ENCODE results near the gene MAPRE2.

The MAPRE2 gene

GRCh38 chr18:35085450-35086380, 44.5 kb downstream of the MAPRE2 start:
- TF ChIP-seq GATA2 (IDR thresholded peaks at IDR 0.05; ENCODE audit: low read depth, low read length) = peak; percentile 52; the same call in 1 of the 2 replicates
- peak; percentile 77 for TF ChIP-seq GATA3 (IDR thresholded peaks at IDR 0.05; ENCODE audit: low read depth, low read length)

DNA sequence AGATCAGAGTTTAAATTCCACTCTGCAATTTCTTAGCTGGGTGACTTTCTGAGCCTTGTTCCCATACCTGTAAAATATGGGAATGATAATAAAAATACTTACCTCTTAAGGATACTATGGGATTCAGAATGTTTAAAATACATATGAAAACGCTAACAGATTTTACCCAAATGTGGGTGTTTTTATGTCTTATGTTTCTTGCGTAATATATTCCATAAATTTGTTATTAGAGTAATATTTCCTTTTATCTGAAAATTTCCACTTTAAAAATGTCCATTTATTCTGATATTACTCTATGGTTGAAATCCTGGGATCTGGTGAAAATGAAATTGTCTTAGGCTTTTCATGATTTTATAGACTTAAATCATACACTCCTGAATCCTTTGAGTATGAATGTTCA, 45.5 kb downstream of the MAPRE2 start:
- TF ChIP-seq GATA2 (IDR thresholded peaks at IDR 0.05; ENCODE audit: low read depth, low read length) (no peak), GATA3 (IDR thresholded peaks at IDR 0.05; ENCODE audit: low read depth, low read length) (no peak)

DNA sequence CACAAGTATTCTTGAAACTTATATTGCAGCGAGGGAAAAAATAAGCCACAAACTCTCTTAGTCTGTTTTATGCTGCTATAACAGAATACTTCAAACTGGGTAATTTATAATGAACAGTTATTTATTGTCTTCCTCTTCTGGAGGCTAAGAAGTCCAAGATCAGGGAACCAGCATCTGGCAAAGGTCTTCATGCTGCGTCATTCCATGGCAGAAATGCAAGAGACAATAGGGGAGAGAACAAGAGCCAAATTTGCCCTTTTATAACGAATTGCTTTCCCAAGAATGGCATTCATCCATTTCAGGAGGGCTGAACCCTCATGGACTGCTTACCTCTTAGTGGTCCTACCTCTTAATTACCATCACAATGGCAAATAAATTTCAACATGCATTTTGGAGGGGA, 46.5 kb downstream of the MAPRE2 start:
- TF ChIP-seq GATA2 (IDR thresholded peaks at IDR 0.05; ENCODE audit: low read depth, low read length) (no peak), GATA3 (IDR thresholded peaks at IDR 0.05; ENCODE audit: low read depth, low read length) (no peak)

- TF ChIP-seq GATA3 (IDR thresholded peaks at IDR 0.05; ENCODE audit: low read depth, low read length) (no peak), GATA2 (IDR thresholded peaks at IDR 0.05; ENCODE audit: low read depth, low read length) (no peak)
Observed at GRCh38 chr18:35088921-35089320, 47.7 kb downstream of the MAPRE2 start.

DNA sequence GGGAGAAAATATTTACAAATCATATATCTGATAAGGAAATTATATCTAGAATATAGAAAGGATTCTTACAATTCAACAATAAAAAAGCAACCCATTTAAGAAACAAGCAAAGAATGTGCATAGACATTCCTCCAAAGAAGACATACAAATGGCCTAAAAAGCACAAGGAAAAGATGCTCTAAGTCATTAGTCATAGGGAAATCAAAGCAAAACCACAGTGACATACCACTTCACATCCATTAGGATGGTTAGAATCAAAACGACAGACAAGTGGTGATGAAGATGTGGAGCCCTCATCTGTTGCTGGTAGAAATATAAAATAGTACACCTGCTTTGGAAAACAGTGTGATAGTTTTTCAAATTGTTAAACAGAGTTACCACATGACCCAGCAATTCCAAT, 48.2 kb downstream of the MAPRE2 start:
- TF ChIP-seq GATA2 (IDR thresholded peaks at IDR 0.05; ENCODE audit: low read depth, low read length) = no peak
- TF ChIP-seq GATA3 (IDR thresholded peaks at IDR 0.05; ENCODE audit: low read depth, low read length) = no peak

DNA sequence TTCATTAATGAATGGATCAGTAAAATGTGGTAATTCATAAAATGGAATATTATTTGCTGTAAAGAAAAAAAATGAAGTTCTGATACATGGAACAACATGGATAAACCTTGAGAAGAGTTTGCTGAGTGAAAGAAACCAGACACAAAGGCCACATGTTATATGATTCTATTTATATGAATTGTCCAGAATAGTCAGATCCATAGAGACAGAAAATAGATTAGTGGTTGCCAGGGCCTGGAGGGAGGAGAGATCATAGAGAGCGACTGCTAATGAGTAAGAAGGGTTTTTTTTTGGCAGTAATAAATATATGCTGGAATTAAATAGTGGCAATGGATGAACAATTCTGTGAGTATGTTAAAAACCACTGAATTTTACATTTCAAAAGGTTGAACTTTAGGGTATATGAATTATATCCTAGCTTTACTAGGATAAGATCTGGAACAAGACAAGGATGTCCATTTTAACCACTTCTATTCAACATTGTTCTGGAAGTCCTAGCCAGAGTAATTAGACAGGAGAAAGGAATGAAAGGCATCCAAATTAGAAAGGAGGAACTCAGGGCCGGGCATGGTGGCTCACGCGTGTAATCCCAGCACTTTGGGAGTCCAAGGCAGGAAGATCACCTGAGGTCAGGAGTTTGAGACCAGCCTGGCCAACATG, 48.8 kb downstream of the MAPRE2 start:
- TF ChIP-seq GATA3 (IDR thresholded peaks at IDR 0.05; ENCODE audit: low read depth, low read length) (no peak), GATA2 (IDR thresholded peaks at IDR 0.05; ENCODE audit: low read depth, low read length) (no peak)

DNA sequence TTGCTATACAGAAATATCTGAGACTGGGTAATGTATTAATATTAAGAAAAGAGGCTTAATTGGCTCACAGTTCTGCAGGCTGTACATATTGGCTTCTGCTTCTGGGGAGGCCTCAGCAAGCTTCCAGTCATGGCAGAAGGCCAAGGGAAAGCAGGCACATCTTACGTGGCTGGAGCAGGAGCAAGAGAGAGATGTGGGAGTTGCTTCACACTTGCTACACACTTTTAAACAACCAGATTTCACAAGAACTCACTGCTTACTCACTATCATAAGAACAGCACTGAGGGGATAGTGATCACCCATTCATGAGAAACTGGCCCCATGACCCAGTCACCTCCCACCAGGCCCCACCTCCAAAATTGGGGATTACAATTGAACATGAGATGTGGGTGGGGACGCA, 50.6 kb downstream of the MAPRE2 start:
- no peak for TF ChIP-seq GATA2 (IDR thresholded peaks at IDR 0.05; ENCODE audit: low read depth, low read length)
- no peak for TF ChIP-seq GATA3 (IDR thresholded peaks at IDR 0.05; ENCODE audit: low read depth, low read length)

GRCh38 chr18:35095983-35096676, 54.9 kb downstream of the MAPRE2 start:
- TF ChIP-seq GATA2 (IDR thresholded peaks at IDR 0.05; ENCODE audit: low read depth, low read length) = no peak
- no peak for TF ChIP-seq GATA3 (IDR thresholded peaks at IDR 0.05; ENCODE audit: low read depth, low read length)

- TF ChIP-seq GATA3 (IDR thresholded peaks at IDR 0.05; ENCODE audit: low read depth, low read length) (no peak), GATA2 (IDR thresholded peaks at IDR 0.05; ENCODE audit: low read depth, low read length) (no peak)
Observed at GRCh38 chr18:35096677-35097011, 55.4 kb downstream of the MAPRE2 start.

DNA sequence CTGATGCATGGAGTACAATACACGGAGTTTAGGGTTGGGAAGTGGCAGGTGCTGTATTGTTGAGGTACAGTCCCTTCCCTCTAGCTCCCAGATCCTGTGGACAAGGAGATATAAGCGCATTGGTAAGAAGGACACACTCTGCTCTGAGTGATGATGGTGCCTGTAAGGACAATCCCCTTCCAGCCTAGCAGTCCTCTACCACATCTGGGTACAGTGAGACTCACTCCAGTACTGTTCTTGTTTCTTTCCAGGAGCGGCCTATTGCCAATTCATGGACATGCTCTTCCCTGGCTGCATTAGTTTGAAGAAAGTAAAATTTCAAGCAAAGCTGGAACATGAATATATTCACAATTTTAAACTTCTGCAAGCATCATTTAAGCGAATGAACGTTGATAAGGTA, 56.0 kb downstream of the MAPRE2 start:
- TF ChIP-seq GATA2 (IDR thresholded peaks at IDR 0.05; ENCODE audit: low read depth, low read length) (no peak), GATA3 (IDR thresholded peaks at IDR 0.05; ENCODE audit: low read depth, low read length) (no peak)

- TF ChIP-seq GATA2 (IDR thresholded peaks at IDR 0.05; ENCODE audit: low read depth, low read length) (no peak), GATA3 (IDR thresholded peaks at IDR 0.05; ENCODE audit: low read depth, low read length) (no peak)
Observed at GRCh38 chr18:35097763-35098162, 56.5 kb downstream of the MAPRE2 start.

GRCh38 chr18:35099911-35100310, 58.7 kb downstream of the MAPRE2 start:
- TF ChIP-seq GATA3 (IDR thresholded peaks at IDR 0.05; ENCODE audit: low read depth, low read length) (no peak), GATA2 (IDR thresholded peaks at IDR 0.05; ENCODE audit: low read depth, low read length) (no peak)

GRCh38 chr18:35104391-35105051, 63.3 kb downstream of the MAPRE2 start:
- TF ChIP-seq GATA3 (IDR thresholded peaks at IDR 0.05; ENCODE audit: low read depth, low read length) (no peak), GATA2 (IDR thresholded peaks at IDR 0.05; ENCODE audit: low read depth, low read length) (no peak)
